Stimulated activated CD4-positive, alpha-beta T cell treated with anti-CD3 and anti-CD28 coated beads, Interleukin-4, amount 100 ng/mL, for 1 hour (primary cell): ENCODE data around the gene AOPEP.

Experiments
- DNase-seq: peaks from one replicate; pipeline ENCODE4 v3.0.0-alpha.2; 2020

AOPEP gene

GRCh38 chr9:95105519-95106287 is 379.2 kb downstream of the AOPEP start:
- no peak for DNase-seq

GRCh38 chr9:95107001-95107749 is 380.7 kb downstream of the AOPEP start:
- DNase-seq = no peak

- DNase-seq = no peak
Observed at GRCh38 chr9:95107976-95108375, 381.5 kb downstream of the AOPEP start.

GRCh38 chr9:95108777-95109176 is 382.3 kb downstream of the AOPEP start:
- DNase-seq = no peak

GRCh38 chr9:95109456-95109855 is 383.0 kb downstream of the AOPEP start:
- DNase-seq = no peak

GRCh38 chr9:95110921-95111525 is 384.5 kb downstream of the AOPEP start:
- no peak for DNase-seq

- DNase-seq = no peak
Observed at GRCh38 chr9:95111716-95112115, 385.2 kb downstream of the AOPEP start.

GRCh38 chr9:95112436-95113280 is 386.2 kb downstream of the AOPEP start:
- DNase-seq = no peak

GRCh38 chr9:95115104-95115503 is 388.6 kb downstream of the AOPEP start:
- DNase-seq = no peak

- no peak for DNase-seq
Observed at GRCh38 chr9:95116002-95116807, 389.7 kb downstream of the AOPEP start.

- no peak for DNase-seq
Observed at GRCh38 chr9:95116808-95117204, 390.3 kb downstream of the AOPEP start.

- DNase-seq = no peak
Observed at GRCh38 chr9:95118596-95118995, 392.1 kb downstream of the AOPEP start.

GRCh38 chr9:95120781-95121370 is 394.4 kb downstream of the AOPEP start:
- no peak for DNase-seq

- DNase-seq = no peak
Observed at GRCh38 chr9:95124582-95125367, 398.3 kb downstream of the AOPEP start.

GRCh38 chr9:95125652-95126051 is 399.2 kb downstream of the AOPEP start:
- DNase-seq = no peak

GRCh38 chr9:95126739-95127138 is 400.2 kb downstream of the AOPEP start:
- no peak for DNase-seq

- peak; percentile 72 for DNase-seq
Observed at GRCh38 chr9:95127249-95128176, 401.0 kb downstream of the AOPEP start.

GRCh38 chr9:95128177-95128524 is 401.7 kb downstream of the AOPEP start:
- no peak for DNase-seq

- DNase-seq = no peak
Observed at GRCh38 chr9:95129476-95130291, 403.2 kb downstream of the AOPEP start.
